Fibroblast of lung (primary cell): ENCODE data around the gene ABLIM2.

Experiments
- EZH2 ChIP-seq: IDR thresholded peaks from 2 replicates; pipeline ENCODE4 v1.5.1; 2012; ENCODE audit warnings: low read length, control low read depth, mild to moderate bottlenecking; ENCODE audit errors: missing control alignments
- TF ChIP-seq, protein P1 (sequence below), 2 donors: IDR thresholded peaks in 1 of 2; conservative IDR thresholded peaks in 1 of 2; 1 replicate in 1 of 2; 2 replicates in 1 of 2; pipeline ENCODE4 v1.5.1; 2011 to 2012; ENCODE audit warnings: low read length in 2 of 2, control low read depth in 1 of 2, inconsistent platforms in 1 of 2, low read depth in 1 of 2, mild to moderate bottlenecking in 1 of 2

DNA sequence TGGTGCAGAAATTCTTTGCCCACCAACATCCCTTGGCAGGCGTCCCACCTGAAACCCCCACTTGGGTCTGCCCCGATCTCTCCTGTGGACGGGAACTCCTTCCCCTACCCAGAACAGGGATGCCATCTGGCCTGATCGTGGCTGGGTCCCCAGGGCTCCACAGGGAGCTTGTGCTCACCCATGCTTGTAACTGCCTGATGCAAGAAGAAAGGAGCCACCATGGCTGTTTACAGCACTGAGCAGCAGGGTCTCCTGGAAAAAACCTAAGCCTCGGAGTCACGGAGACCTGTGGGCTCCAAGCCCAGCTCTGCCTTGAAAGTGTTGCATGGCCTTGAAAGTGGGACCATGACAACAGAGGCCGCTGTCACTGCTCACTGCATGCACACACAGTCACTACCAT lies 117.4 kb downstream of the ABLIM2 start:
- TF ChIP-seq, protein P1, sequence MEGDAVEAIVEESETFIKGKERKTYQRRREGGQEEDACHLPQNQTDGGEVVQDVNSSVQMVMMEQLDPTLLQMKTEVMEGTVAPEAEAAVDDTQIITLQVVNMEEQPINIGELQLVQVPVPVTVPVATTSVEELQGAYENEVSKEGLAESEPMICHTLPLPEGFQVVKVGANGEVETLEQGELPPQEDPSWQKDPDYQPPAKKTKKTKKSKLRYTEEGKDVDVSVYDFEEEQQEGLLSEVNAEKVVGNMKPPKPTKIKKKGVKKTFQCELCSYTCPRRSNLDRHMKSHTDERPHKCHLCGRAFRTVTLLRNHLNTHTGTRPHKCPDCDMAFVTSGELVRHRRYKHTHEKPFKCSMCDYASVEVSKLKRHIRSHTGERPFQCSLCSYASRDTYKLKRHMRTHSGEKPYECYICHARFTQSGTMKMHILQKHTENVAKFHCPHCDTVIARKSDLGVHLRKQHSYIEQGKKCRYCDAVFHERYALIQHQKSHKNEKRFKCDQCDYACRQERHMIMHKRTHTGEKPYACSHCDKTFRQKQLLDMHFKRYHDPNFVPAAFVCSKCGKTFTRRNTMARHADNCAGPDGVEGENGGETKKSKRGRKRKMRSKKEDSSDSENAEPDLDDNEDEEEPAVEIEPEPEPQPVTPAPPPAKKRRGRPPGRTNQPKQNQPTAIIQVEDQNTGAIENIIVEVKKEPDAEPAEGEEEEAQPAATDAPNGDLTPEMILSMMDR (conservative IDR thresholded peaks at IDR 0.05 in 1 of 2, IDR thresholded peaks at IDR 0.05 in 1 of 2; ENCODE audit: low read depth in 1 of 2, low read length in 2 of 2): no peak
- no peak for TF ChIP-seq EZH2
